Liver (tissue), 9 donors: Measurements from ENCODE around the gene CCDC192. TPM values are rescaled to one million over a fixed set of nuclear protein-coding genes. Genes with fewer than 3 reads are reported as not detected.
"Not testable (repeated sequence)": the region's sequence is repeated elsewhere in the genome, so short reads cannot be mapped to it uniquely, and the experiment has no call there.

Source experiments
- DNase-seq: peaks from one replicate; pipeline ENCODE4 v3.0.0-alpha.2; 2017; ENCODE audit warnings: low spot score
- H3K27ac ChIP-seq, 2 donors: one replicate each; pipeline ENCODE4 v1.7.0; 2013; ENCODE audit warnings: inconsistent platforms in 2 of 2, low read length in 2 of 2, control low read depth in 1 of 2, low read depth in 1 of 2, mild to moderate bottlenecking in 1 of 2
- H3K27me3 ChIP-seq, 4 donors: one replicate each; pipeline versions ENCODE4 v1.6.1 to v1.7.0; 2013; ENCODE audit warnings: low read length in 3 of 4, inconsistent platforms in 1 of 4, mild to moderate bottlenecking in 1 of 4, moderate library complexity in 1 of 4; ENCODE audit not compliant: control insufficient read depth in 4 of 4, insufficient read depth in 4 of 4
- H3K36me3 ChIP-seq, 4 donors: one replicate each; pipeline versions ENCODE4 v1.6.1 to v1.7.0; 2013; ENCODE audit warnings: low read length in 3 of 4, mild to moderate bottlenecking in 3 of 4, low read depth in 1 of 4, moderate library complexity in 1 of 4; ENCODE audit not compliant: control insufficient read depth in 4 of 4, insufficient read depth in 3 of 4
- H3K4me1 ChIP-seq, 4 donors: one replicate each; pipeline versions ENCODE4 v1.6.1 to v1.7.0; 2013; ENCODE audit warnings: low read length in 3 of 4, mild to moderate bottlenecking in 3 of 4, moderate library complexity in 1 of 4; ENCODE audit not compliant: control insufficient read depth in 4 of 4, insufficient read depth in 4 of 4
- H3K4me3 ChIP-seq, 3 donors: one replicate each; pipeline versions ENCODE4 v1.6.1 to v1.7.0; 2013; ENCODE audit warnings: low read length in 3 of 3, control low read depth in 1 of 3, low read depth in 1 of 3, mild to moderate bottlenecking in 1 of 3
- H3K9ac ChIP-seq, 2 donors: one replicate each; pipeline ENCODE4 v1.7.0; 2013; ENCODE audit warnings: low read length in 2 of 2, mild to moderate bottlenecking in 2 of 2, moderate library complexity in 2 of 2, control low read depth in 1 of 2, low read depth in 1 of 2
- H3K9me3 ChIP-seq, 4 donors: one replicate each; pipeline versions ENCODE4 v1.6.1 to v1.7.0; 2013; ENCODE audit warnings: low read length in 3 of 4; ENCODE audit not compliant: control insufficient read depth in 4 of 4
- ATF3 ChIP-seq: IDR thresholded peaks from 2 replicates; pipeline ENCODE4 v1.6.1; 2016; ENCODE audit warnings: antibody characterized with exemption
- CTCF ChIP-seq: fragments of 150-350 bp; IDR thresholded peaks from 2 replicates; pipeline ENCODE4 v1.5.1; 2017; ENCODE audit warnings: improper control_type of control experiment, low read depth, low read length; ENCODE audit not compliant: missing input control
- FOXA1 ChIP-seq: IDR thresholded peaks from 2 replicates; pipeline ENCODE4 v1.6.1; 2016; ENCODE audit warnings: antibody characterized with exemption
- FOXA2 ChIP-seq: IDR thresholded peaks from 2 replicates; pipeline ENCODE4 v1.6.1; 2016; ENCODE audit warnings: antibody characterized with exemption
- HNF4G ChIP-seq: IDR thresholded peaks from 2 replicates; pipeline ENCODE4 v1.6.1; 2016; ENCODE audit warnings: antibody characterized with exemption
- RAD21 ChIP-seq, 2 donors: IDR thresholded peaks; 2 replicates each; pipeline ENCODE4 v1.6.1; 2016; ENCODE audit warnings: antibody characterized with exemption in 2 of 2, mild to moderate bottlenecking in 2 of 2
- REST ChIP-seq: IDR thresholded peaks from 2 replicates; pipeline ENCODE4 v1.6.1; 2016; ENCODE audit warnings: antibody characterized with exemption, mild to moderate bottlenecking
- ZBTB33 ChIP-seq: IDR thresholded peaks from 2 replicates; pipeline ENCODE4 v1.6.1; 2016; ENCODE audit warnings: antibody characterized with exemption
- WGBS: extraction: QIAGEN DNeasy Blood & Tissue Kit; methylation state at CpG from one replicate; pipeline ENCODE4 v1.1.7; 2013; 5-methylcytosine and 5-hydroxymethylcytosine counted together
- polyA plus RNA-seq, 2 donors: library from polyadenylated mRNA; stranded (reverse) in 1 of 2; unstranded in 1 of 2; fragments of 200-250 nt in 1 of 2; fragments of >200 nt in 1 of 2; fragmentation: Nextera tagmentation in 1 of 2; extraction: Ambion mirVana in 1 of 2; gene quantifications; one replicate each; pipeline versions ENCODE4 v1.2.1 to v1.2.3, GENCODE V29; 2013 to 2015
- total RNA-seq, 2 donors: library from RNA; depleted of rRNA; stranded (reverse); fragments of >200 nt; gene quantifications; one replicate each; pipeline ENCODE4 v1.2.3, GENCODE V29; 2014
- donor health status: healthy.
- donor health status: healthy.
- donor health status: healthy.
- donor health status: healthy.
- donor health status: healthy.

The CCDC192 gene
- total and polyA plus RNA-seq, 4 donors: not detected

- no peak for DNase-seq
- Histone ChIP-seq H3K4me1 (no peaks in the 10 kb centered on the region), H3K4me3 (no peak overlapping the region), H3K9me3 (no peaks in the 10 kb centered on the region), H3K27ac (no peak overlapping the region), H3K27me3 (no peaks in the 10 kb centered on the region), H3K36me3 (no peaks in the 10 kb centered on the region), H3K9ac (no peak overlapping the region)
- TF ChIP-seq CTCF: no peak
- WGBS: 83% methylated on average over 1 of the region's 1 CpG
These were observed 29.8 kb downstream of the CCDC192 start for GRCh38 chr5:127732963-127733362.

GRCh38 chr5:127739348-127739747 lies 36.2 kb downstream of the CCDC192 start:
- H3K27me3 ChIP-seq, H3K4me1 ChIP-seq, H3K4me3 ChIP-seq, H3K27ac ChIP-seq, DNase-seq, H3K9me3 ChIP-seq, H3K36me3 ChIP-seq, H3K9ac ChIP-seq: not testable (repeated sequence)
- 70% methylated on average over 14 of the region's 14 CpGs for WGBS

GRCh38 chr5:127739807-127740384 lies 36.7 kb downstream of the CCDC192 start:
- DNase-seq: no peak
- no peaks in the 10 kb centered on the region for H3K4me1 ChIP-seq
- H3K4me3 ChIP-seq: no peak overlapping the region
- peaks cover 0 to 4% (median 0%) of the 10 kb centered on the region in 4 donors for H3K27me3 ChIP-seq
- TF ChIP-seq REST (no peak), HNF4G (no peak), FOXA1 (no peak), ATF3 (no peak), FOXA2 (no peak), CTCF (no peak), RAD21 (IDR thresholded peaks at IDR 0.05) (no peak), ZBTB33 (no peak)
- no peaks in the 10 kb centered on the region for H3K9me3 ChIP-seq
- H3K27ac ChIP-seq: no peak overlapping the region
- H3K9ac ChIP-seq: no peak overlapping the region
- no peaks in the 10 kb centered on the region for H3K36me3 ChIP-seq
- WGBS: 92% methylated on average over 9 of the region's 10 CpGs
